HL-60/S4 treated with phorbol 12-myristate 13-acetate at 8.2 ng/mL for 4 days and 3 days (cell line): ENCODE measurements around the gene CDH12.
"Not testable (repeated sequence)": the region's sequence is repeated elsewhere in the genome, so short reads cannot be mapped to it uniquely, and the experiment has no call there.

ENCODE experiments used
- in situ Hi-C: fragments of 300-500 bp; cut with MboI; formaldehyde crosslinking; loops from 2 replicates; pipeline ENCODE4 v1.15.0; 2022; ENCODE audit warnings: low sequenced_read_pairs

CDH12 gene

DNA sequence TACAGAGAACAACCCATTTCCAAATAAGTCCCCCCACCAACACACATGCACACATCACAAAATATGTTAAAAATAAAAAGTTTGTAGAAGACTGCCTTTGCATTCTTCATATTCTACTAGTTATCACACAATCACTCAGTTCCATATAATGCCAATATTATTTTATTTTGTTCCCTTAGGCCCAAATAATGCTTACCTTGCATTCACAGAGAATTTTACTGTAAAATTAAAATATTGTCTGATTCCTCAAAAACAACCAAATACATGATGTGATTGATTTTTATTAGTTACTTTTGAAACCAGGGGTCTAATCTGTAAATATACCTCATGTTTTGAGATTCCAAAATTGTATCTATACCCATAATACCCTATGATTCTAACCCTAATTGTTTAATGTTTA is 536.9 kb downstream of the CDH12 start:
- in situ Hi-C loops, result no loop called here

DNA sequence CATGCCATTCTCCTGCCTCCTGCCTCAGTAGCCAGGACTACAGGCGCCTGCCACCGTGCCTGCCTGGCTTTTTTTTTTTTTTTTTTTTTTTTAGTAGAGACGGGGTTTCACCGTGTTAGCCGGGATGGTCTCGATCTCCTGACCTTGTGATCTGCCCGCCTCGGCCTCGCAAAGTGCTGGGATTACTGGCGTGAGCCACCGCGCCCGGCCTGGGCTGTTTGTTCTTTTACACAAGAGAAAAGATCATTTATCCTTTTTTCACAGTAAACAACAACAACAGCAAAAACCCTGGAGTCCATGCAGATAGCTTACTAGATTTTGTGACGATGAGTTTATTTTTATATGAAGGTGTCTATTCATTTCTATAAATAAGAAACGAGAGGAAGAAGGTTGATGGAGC is 538.1 kb downstream of the CDH12 start:
- in situ Hi-C loops, result not testable (repeated sequence)

DNA sequence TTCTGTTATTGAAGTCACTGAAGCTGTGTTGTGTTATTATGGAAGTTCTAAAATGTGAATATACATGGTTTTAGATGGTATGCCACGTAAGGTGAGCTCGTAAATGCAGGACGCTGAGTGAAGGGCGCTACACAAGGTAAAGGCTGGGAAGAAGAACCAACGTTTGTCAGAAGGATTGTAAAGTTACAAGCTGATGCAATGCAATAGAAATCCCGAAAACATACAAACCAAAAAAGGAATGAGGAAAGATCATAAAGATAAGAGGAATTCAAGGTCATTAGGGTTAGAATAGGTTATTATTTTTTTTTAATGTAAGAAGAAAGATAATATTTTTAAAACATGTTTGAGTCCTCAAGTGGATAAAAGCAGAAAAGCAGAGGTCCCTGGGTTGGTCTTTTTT is 538.6 kb downstream of the CDH12 start:
- in situ Hi-C loops, result no loop called here

DNA sequence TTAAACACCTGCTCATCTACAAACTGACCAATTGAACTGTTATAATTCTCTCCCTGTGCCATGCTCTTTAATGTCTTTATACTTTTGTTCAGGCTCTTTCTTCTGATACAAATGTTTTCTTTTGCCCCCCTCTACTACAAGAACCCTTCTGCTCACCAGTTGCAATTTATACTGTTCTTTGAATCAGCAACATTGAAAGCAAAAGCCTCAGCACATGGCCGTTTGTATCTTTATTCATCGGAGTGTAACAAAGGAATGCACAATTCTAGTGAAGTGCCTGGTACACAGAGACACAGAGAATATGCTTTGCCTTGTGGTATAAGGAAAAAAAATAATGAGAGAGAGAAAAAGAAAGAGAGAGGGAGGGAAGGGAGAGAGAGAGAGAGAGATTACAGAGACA is 547.1 kb downstream of the CDH12 start:
- in situ Hi-C loops, result no loop called here

DNA sequence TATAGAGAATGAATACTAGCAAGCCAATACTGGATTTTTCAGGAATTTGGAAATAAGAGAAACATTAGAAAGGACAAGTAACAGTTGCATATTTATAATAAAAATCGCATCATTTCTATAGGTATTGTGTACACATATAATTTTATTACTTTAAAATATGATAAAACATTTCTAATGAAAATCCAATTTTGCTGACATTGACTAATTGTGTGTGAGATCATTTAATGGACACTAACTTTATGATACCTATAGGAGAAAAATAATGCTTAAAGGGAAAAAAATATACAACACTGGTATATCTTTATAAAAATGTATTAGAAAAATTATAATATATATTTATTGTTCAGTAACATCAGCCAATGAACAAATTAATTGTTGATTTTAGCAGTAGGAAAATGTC is 557.3 kb downstream of the CDH12 start:
- in situ Hi-C loops, result no loop called here

DNA sequence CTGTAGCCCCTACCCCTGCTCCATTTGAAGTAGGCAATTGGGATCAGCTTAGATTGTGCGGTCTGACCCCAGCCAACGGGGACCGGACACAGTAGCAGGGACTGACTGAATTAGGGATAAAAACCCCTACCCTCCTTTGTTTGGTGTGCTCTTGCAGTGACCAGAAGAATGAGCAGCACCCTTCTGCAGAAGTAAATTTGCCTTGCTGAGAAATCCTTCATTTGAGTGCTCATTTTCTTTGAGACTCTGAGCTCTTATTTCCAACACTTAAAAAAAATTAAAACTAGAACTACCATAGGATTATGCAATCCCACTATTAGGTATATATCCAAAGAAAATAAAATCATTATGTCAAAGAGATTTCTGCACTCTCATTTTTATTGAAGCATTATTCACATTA is 560.0 kb downstream of the CDH12 start:
- in situ Hi-C loops, result no loop called here

DNA sequence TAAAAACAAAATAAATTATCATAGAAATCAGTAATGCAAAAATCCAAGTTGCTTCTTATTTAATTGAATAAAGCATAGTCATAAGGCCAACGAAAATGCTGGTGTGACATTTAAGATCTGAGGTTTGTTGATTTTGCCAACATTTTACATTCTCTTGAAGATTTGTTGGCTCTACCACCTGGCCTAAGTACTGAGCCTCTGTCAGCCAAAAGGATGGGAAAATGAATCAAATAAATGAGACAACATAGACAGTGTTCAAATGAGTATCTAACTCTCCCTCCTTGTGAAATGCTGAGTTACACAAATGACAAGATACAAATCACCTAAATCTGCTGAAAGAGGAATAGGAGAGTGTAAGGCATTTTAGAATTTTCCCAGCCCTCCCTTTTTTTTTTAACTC is 575.0 kb downstream of the CDH12 start:
- in situ Hi-C loops, result no loop called here

DNA sequence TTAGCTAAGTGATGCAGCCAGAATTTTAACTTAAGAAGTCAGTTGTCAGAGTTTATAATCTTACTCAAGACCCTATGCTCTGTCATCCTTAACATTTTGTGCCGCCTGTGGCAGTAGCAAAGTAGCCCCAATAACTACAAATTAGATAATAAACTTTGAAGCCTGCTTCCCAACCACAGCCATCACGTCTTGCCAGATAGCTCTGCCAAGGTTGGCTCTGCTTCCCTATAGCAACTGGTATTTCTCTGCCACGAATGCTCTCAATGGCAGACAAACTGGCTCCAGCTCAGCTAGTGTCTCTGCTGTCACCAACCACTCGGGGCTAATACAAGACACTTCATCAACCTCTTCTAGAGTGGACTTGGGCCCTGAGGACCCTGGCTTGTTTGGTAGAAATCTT is 576.1 kb downstream of the CDH12 start:
- in situ Hi-C loops, result no loop called here

DNA sequence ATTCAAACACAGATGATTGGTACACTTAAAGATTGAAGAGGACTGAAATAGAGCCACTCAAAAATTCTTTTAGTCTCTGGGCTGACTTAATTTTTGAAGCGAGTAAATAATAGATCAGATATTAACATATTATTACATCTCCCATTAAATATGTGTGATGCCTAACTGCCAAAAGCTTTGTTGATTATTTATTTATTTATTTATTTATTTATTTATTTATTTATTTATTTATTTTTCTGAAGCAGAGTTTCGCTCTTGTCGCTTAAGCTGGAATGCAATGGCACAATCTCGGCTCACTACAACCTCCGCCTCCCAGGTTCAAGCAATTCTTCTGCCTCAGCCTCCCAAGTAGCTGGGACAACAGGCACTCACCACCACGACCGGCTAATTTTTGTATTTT is 587.3 kb downstream of the CDH12 start:
- in situ Hi-C loops, result not testable (repeated sequence)

DNA sequence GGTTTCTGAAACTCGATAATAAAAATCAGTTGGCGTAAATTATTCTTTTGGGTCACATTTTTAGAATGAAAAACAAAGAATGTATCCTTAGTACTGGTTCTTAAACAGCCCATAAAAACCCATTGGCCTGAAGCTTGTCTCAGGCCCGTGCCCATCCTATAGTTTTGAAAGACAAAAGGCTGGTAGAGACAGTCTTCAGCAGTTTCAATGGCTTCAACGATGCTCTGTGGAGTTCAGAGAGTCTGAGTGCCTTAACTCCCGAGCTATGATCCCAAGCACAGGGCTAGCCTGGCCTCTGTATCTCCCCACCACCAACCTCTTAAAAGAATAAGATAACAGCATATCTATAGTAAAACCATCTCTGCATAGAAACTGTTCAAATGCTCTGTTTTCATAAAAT is 595.0 kb downstream of the CDH12 start:
- in situ Hi-C loops, result no loop called here

DNA sequence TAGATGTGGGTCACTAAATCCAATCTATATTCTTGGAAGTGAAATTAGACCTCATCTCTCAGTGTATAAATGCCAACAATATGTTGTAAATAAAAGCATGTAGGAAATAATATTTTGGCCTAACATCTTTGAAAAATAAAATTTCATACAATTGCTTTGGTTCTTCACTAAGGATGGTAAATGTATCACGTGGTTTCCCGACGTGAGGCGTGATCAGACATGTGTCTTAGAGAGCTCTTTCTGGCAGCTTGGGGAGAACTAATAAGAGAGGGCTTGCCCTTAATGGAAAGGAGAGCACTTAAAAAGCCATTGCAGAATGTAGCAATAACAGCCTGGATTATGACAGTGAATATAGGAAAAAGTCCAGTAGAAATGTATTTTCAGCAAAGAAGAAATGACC is 602.6 kb downstream of the CDH12 start:
- in situ Hi-C loops, result no loop called here

DNA sequence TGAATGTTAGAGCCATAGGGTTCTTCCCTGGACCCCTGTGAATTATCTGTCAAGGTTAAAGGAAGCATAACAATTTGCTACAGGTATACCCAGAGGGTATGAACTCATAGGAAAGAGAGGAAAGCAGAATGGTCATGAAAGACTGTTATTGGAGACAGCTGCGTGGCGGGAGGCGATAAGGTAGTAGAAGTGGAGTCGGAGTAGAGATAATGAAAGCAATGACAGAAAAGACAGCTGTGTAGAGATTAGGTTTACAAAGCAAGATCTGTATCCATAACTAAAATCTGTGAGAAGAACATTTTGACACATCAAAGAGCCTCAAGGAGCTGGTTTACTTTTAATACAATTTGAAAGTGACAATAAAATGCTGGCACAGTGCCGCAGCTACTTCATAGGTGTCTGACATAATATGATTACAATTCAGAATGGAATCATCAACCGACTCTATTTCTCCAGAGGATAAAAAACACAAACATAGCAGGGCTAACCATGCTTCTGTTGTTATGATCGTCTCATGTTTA is 603.9 kb downstream of the CDH12 start:
- in situ Hi-C loops, result no loop called here

DNA sequence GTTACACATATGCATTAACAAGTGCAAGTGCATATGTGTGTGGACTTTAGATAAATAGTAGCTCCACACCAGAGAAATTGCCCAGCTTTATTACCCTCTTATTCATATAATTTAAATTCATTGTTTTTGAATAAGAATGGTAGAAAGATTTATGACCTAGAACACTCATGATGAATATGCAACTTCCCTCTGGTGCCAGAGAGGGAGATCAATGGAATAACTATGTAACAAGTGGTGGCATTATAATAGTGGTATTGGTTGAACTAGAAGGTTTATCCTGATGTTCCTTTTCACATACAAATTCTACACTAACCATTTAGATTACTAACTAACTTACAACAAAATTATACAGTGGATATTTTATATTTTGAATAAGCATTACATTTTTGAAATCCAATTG is 607.4 kb downstream of the CDH12 start:
- in situ Hi-C loops, result no loop called here

DNA sequence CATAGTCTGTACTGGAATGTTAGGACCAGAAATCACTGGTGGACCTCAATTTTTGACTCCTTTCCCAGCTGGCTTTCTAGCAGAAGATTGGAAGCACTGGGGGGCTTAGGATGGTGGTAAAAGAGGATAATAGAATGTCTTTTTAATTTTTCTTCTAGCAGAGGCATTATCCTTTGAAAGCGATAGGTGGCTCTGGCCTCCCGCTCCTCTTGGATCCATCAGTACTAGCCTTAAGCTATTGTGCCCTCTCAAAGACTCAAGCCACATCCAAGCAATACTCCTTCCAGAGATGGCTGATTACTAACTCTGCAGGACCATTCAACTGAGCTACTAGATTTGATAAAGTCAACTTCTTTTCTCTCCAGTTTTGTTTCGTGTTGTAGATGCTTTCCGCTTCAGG is 610.6 kb downstream of the CDH12 start:
- in situ Hi-C loops, result no loop called here

DNA sequence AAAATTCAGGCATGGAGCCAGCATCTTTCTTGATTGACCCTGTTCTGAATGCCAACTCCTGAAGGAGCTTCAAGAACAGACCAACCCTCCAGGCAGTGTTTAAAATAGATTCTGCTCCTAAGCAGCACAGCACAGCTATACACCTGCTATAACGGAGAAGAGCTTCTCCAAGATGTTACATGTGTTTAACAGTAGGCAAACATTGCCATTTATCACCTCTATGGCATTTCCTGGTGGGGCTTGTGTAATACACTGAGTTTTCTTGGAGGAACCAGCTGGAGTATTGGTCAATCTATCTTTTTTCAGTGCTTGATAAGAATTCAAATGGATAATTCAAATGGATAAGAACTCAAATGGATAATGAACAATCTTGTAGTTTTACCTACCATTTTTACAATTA is 615.1 kb downstream of the CDH12 start:
- in situ Hi-C loops, result no loop called here

DNA sequence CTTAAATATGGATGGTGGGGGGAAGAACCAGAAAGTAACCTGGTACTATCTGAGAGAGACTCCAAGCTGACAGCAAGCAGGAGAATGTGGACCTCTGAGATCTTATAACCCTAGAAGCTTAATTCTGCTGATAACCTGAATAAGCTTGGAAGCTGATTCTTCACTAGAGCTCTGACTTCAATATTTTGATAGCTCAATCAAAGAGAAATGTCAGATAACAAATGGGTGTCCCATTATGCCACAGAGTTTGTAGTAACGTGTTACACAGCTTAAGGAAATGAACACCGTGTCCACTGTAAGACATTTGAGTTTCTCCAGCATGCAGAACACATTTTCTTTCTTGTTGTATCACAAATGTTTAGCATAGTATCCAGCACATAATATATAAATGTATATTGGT is 626.7 kb downstream of the CDH12 start:
- in situ Hi-C loops, result no loop called here

DNA sequence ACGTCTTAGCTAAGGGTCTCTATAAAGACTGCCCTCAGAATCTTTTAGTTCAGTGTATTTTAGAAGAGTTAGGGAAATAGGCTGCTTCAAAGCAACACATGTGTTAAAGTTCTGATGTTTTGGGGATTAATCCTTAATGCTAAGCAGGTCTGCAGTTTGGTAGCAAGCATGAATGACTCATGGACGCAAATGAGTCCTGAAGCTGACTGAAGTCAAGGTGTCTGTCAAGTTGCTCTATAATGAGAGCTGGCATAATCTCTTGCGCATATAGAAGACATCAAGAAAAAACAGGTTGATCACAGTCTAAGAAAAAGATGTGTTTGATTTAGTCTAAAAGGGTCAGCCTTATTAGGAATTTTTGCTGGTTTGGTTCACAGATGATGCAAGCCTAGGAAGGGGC is 630.1 kb downstream of the CDH12 start:
- in situ Hi-C loops, result no loop called here

DNA sequence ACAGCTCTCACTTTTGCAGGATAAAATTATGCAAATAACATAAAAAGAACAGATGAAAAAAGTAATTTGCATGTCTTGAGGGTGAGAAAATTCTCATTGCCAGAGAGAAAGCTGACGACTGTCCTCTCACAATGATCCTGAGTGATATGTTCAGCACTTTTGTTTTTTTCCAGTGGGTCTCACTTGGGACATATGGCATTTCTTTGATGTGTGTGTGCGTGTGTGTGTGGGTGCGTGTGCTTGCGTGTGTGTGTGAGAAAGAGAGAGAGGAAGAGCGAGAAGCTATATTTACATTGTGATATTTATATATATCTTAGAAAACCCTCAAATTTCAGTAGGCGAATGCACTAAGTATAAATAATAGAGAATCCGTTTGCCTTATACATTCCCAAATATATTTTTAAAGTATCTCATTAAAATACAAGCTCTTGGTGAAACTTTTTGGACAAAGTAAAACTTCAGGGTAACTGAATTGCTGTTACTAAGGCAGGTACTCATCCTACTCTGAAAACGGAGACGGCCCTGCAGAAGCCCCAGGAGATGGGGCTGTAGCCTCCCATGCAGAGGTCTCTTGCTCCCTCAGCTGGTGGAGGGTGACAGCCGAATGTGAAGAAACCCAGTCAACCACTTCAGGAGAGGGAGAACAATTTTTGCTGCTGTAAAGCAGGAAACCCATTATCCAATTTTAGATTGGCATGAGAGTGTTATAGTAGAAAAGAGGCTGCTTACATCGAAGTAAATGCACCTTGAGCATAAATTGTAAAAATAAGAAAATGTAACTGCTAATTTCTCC is 639.2 kb downstream of the CDH12 start:
- in situ Hi-C loops, result not testable (repeated sequence)

DNA sequence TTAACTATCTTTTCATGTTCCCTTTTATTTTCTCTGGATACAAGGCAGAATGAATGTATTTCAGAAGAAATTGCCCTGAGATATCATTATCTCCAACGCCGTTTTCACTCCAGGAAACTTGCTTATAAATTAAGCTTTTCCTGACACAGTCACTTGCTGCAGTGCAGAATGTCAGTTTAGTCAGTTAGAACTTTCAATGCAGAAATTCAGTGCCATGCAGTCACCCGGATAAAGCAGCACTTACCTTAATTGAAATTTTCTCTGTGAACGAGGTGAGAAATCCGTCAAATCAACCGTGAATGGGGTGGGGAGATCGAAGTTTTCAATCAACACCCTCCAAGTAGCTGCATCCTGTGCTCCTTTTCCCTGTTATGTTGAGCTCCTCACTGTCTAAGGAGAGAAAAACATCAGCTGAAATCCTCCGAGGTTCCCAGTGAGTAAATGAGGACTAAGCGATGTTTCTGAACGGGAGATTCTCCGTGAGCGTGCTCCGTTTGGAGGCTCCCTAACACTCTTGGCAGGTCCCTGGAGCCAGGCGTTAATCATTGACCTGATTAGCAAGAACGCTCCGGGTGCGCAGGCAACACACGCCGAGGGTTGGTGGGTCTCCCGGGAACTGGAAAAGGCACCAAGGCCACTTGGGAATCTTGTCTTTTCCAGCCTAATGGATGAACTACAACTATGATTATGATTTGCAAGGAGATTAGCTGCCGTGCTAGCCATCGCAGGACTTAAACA is 640.7 kb downstream of the CDH12 start:
- in situ Hi-C loops, result not testable (repeated sequence)

DNA sequence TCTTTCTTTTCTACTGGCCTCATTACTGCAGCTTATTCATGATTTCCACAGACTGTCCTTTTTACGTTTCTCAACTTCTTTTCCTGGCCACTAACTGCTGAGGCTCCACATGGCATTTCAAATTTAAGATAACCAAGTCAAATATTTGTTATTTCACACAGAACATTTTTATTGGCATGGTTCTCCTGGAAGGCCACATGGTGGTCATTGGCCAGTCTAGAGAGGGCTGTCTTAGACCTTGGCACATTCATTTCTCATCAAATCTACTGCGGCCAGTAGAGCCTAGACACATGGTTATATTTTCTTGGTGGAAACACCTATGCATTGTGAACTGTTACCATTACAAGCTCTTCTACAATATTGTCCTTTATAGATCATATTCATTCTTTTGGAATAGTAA is 644.7 kb downstream of the CDH12 start:
- in situ Hi-C loops, result not testable (repeated sequence)

DNA sequence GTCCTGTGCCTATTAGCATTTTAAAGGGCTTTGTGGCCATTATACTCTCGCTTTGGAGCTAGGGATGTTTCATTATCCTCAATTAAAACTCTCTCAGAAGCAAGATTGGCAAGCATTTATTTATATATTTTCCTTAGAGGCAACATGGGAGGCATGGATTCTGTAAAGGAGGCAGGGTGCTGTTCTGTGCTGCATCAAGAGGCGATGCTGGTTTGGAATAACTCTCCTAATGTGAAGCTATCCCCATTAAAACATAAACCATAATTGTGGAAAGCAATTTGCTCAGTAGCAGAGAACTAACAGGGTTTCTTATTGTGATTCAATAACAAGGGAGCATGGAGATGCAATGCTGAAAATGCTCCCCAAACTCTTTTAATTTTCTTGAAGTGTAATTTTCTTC is 664.5 kb downstream of the CDH12 start:
- in situ Hi-C loops, result not testable (repeated sequence)

DNA sequence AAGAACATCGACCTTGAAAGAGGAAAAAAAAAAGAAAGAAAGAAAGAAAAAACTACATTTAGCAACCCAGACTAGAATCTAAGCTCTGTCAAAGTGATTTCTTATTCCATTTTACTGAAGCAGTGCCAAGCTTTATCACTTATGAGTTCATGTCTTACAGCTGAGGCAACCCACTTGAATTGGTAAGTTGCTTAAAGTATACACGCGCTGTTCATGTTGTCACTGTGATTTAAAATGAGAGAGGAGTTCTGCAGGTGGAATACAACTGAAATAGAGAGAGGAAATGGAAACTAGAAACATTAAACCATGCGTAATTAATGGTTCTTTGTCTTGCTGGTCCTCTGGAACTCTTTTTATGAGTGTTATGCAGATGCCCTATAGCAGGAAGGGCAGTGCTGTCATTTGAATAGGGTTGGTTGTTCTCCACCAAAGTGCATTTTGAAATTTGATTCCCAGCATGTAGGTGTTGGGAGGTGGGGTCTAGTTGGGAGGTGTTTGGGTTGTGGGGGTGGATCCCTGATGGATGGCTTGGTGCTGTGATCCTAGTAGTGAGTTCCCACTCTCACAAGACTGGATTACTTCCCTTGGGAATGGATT is 665.4 kb downstream of the CDH12 start:
- in situ Hi-C loops, result not testable (repeated sequence)
